ENCODE results near the gene COPS2. TPM values are rescaled to one million over a fixed set of nuclear protein-coding genes. Genes with fewer than 3 reads are reported as not detected.

COPS2 gene
- total RNA-seq, 6 experiments from 2014 or later: 23.1 to 38.9 (median 29.5) TPM

DNA sequence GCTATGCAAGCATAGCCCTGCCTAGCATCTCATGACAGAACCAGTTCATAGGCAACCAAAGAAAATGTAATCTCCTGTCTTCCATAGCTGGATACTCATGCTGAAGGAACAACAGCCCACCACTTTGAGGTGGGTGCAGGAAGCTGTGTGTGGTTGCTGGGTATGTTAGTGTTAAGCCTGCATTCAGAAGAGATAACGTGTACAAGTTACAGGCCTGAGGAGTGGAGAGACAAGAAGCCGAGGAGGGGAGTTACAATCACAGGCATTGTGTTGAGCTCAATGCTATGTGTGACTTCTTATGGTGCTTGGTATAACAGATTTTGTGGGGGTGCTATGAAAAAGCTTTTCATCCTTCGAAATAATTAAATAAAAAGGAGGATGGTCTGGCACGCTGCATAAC is 66.4 kb downstream of the COPS2 start:
- intact Hi-C loops (cut with DNase I): no loop called here

DNA sequence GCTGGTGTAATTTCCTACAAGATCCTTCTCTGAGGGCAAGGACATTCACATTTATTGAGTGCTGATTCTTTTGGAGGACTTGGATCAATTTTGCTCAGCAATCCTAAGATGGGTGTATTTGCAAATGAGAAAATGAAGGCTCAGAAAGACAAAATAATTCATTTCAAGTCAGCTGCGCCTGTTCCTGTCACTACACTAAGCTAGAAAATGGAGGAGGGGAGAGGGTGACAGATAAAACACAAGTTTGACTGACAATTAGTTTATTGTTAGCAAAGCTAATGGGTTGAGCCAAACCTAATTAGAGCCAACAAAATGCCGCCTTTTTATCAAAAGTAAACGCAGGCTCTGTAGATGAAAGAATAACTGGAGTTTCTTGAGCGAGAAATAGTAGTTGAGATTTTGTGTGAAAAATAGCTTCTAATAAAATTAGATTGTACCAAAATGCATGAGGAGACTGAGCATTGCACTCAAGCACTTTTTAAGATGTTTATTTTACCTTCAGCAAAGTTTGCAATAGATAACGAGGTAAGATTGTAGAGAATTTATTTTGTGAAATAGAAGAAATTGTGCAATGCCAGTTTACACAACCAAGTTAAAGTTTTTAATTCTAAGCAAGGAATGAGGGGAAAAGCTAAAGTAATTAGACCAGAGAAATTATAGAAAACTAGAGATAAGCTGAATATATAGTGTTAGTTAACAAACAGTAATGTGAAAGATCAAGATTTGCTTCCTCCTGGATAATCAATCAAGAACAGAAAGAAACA is 69.5 kb downstream of the COPS2 start:
- intact Hi-C loops (cut with DNase I): no loop called here
- Histone ChIP-seq H3K27ac (no peak overlapping the region), H3K36me3 (no peaks in the 10 kb centered on the region), H3K9me3 (no peaks in the 10 kb centered on the region), H3K4me1 (peaks cover 0 to 12% (median 2%) of the 10 kb centered on the region in 4 donors), H3K4me3 (no peak overlapping the region), H3K27me3 (no peaks in the 10 kb centered on the region)
- no peak for DNase-seq
- TF ChIP-seq, protein P1, sequence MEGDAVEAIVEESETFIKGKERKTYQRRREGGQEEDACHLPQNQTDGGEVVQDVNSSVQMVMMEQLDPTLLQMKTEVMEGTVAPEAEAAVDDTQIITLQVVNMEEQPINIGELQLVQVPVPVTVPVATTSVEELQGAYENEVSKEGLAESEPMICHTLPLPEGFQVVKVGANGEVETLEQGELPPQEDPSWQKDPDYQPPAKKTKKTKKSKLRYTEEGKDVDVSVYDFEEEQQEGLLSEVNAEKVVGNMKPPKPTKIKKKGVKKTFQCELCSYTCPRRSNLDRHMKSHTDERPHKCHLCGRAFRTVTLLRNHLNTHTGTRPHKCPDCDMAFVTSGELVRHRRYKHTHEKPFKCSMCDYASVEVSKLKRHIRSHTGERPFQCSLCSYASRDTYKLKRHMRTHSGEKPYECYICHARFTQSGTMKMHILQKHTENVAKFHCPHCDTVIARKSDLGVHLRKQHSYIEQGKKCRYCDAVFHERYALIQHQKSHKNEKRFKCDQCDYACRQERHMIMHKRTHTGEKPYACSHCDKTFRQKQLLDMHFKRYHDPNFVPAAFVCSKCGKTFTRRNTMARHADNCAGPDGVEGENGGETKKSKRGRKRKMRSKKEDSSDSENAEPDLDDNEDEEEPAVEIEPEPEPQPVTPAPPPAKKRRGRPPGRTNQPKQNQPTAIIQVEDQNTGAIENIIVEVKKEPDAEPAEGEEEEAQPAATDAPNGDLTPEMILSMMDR (IDR thresholded peaks at IDR 0.05): no peak
- no peak for TF ChIP-seq POLR2A (IDR thresholded peaks at IDR 0.05)
- WGBS (ENCODE audit: insufficient coverage, low coverage, low lambda C conversion rate, missing lambda C conversion rate): 38% methylated on average over 5 of the region's 5 CpGs
- peak in 1 of 4 donors; percentile 47 for ATAC-seq

More for the DNA sequence above, 66.4 kb downstream of the COPS2 start:
- Histone ChIP-seq H3K27ac (no peak overlapping the region), H3K4me3 (no peak overlapping the region), H3K9me3 (no peaks in the 10 kb centered on the region), H3K27me3 (no peaks in the 10 kb centered on the region), H3K36me3 (no peaks in the 10 kb centered on the region), H3K4me1 (peaks cover 0 to 12% (median 2%) of the 10 kb centered on the region in 4 donors)
- 60% methylated on average over 4 of the region's 4 CpGs for WGBS (ENCODE audit: insufficient coverage, low coverage, low lambda C conversion rate, missing lambda C conversion rate)
- TF ChIP-seq POLR2A (IDR thresholded peaks at IDR 0.05): no peak
- TF ChIP-seq, protein P1 (IDR thresholded peaks at IDR 0.05): no peak
- ATAC-seq: no peak
- no peak for DNase-seq

DNA sequence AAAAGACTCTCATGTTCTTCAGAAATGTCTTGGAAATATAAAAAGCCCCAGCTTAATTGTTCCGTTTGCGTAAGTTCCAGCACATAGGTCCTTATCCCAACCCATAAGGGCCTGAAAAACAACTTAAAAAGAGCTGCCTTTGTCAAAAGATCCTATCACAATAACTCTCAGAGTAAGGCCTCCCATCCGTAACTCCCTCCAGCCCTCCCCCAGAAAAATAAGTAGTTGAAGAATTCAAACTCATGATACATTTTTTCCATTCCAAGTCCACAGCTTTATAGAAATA is 71.2 kb downstream of the COPS2 start:
- H3K4me3 ChIP-seq: no peak overlapping the region
- TF ChIP-seq, protein P1 (IDR thresholded peaks at IDR 0.05): no peak
- TF ChIP-seq POLR2A (IDR thresholded peaks at IDR 0.05): no peak
- no peak for ATAC-seq
- WGBS (ENCODE audit: insufficient coverage, low coverage, low lambda C conversion rate, missing lambda C conversion rate): 91% methylated on average over 3 of the region's 3 CpGs
- no peaks in the 10 kb centered on the region for H3K9me3 ChIP-seq
- DNase-seq: no peak
- intact Hi-C loops (cut with DNase I): no loop called here
- H3K27me3 ChIP-seq: no peaks in the 10 kb centered on the region
- peaks cover 0 to 12% (median 2%) of the 10 kb centered on the region in 4 donors for H3K4me1 ChIP-seq
- no peak overlapping the region for H3K27ac ChIP-seq
- no peaks in the 10 kb centered on the region for H3K36me3 ChIP-seq

DNA sequence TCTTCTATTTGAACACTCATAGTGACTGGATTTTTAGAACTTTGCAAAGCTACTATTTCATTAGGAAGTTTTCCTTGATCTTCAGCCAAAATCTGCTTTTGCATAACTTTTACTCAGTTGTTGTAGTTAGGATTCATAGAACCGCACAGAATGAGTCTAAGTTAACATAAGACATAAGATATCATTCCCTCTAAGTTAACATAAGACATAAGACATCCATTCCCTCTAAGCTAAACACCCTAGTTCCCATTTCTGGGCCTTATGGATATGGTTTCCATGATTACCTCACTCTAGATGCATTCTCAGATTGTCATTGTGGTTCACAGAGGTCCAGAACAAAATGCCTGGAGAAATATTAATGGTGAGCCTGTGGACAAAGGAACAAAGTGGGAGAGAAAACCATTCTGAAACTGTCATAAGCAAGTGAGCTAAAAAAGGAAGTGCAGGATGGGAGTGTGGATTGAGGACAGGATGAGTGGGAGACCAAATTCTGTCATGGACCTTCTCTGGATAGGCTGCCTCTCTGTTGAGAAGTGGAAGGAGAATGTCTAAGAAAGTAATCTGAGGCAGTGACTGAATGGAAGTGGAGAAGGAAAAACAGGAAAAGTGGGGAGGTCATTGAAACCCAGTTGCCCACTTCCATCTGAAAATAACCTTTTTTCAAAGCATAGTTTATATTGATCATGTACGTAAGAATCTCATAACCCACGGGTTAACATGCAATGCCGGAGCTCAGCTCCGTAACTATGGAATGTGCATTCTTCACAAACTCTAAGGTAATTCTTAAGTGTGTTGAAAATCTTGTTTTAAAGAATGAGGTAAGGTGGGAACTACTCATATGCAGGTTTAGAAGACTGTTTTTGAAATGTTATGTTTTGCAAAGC is 71.8 kb downstream of the COPS2 start:
- no peak for ATAC-seq
- peaks cover 0 to 12% (median 2%) of the 10 kb centered on the region in 4 donors for H3K4me1 ChIP-seq
- intact Hi-C loops (cut with DNase I): no loop called here
- no peaks in the 10 kb centered on the region for H3K9me3 ChIP-seq
- no peak for DNase-seq
- H3K36me3 ChIP-seq: no peaks in the 10 kb centered on the region
- TF ChIP-seq POLR2A (IDR thresholded peaks at IDR 0.05): no peak
- TF ChIP-seq, protein P1 (IDR thresholded peaks at IDR 0.05): no peak
- no peak overlapping the region for H3K4me3 ChIP-seq
- 95% methylated on average over 5 of the region's 5 CpGs for WGBS (ENCODE audit: insufficient coverage, low coverage, low lambda C conversion rate, missing lambda C conversion rate)
- H3K27ac ChIP-seq: no peak overlapping the region
- no peaks in the 10 kb centered on the region for H3K27me3 ChIP-seq

Measured in right lobe of liver (tissue), 6 donors.